MM.1S (cell line): ENCODE data around the gene SMPD2.

Source experiments
- EZH2 ChIP-seq: fragments of 300-600 bp; sonication (generic); optimal IDR thresholded peaks from 2 replicates; pipeline ENCODE3; 2017; ENCODE audit warnings: low read depth, mild to moderate bottlenecking, antibody characterized with exemption, low read length, mixed read lengths
- EZH2phosphoT487 ChIP-seq: fragments of 300-600 bp; sonication (generic); IDR thresholded peaks from 2 replicates; pipeline ENCODE4 v1.6.1; 2018; ENCODE audit warnings: antibody characterized with exemption, low read length
- TF ChIP-seq, protein P1 (sequence below): fragments of 300-600 bp; sonication (generic); IDR thresholded peaks from 2 replicates; pipeline ENCODE4 v1.5.1; 2016; ENCODE audit warnings: antibody characterized with exemption, low read length, mixed read lengths

DNA sequence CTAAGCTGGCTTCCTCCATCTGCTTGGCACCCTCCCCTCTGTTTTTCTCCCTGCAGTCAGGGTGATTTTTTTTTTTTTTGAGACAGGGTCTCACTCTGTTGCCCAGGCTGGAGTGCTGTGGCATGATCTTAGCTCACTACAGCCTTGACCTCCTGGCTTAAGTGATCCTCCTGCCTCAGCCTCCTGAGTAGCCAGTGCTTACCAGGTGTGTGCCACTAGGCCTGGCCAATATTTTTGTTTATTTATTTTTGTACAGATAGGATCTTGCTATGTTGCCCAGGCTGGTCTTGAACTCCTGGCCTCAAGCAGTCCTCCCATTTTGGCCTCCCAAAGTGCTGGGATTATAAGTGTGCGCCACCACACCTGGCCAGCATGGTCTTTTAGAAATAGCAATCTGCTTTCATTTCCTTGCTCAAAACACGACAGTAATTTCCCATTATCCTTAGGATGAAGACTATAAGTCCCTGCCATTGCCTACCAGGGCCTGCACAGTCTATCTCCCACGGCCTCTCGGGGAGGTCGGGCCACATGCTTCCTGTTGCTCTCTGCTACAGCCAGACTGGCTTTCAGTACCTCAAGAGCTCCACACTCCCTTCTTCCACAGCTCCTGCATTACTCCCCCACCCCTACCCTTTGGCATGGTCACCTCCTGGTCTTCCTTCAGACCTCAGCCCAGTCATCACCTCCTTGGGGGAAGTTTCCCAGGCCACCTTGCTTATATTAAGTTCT is 47.2 kb upstream of the SMPD2 start:
- TF ChIP-seq, protein P1, sequence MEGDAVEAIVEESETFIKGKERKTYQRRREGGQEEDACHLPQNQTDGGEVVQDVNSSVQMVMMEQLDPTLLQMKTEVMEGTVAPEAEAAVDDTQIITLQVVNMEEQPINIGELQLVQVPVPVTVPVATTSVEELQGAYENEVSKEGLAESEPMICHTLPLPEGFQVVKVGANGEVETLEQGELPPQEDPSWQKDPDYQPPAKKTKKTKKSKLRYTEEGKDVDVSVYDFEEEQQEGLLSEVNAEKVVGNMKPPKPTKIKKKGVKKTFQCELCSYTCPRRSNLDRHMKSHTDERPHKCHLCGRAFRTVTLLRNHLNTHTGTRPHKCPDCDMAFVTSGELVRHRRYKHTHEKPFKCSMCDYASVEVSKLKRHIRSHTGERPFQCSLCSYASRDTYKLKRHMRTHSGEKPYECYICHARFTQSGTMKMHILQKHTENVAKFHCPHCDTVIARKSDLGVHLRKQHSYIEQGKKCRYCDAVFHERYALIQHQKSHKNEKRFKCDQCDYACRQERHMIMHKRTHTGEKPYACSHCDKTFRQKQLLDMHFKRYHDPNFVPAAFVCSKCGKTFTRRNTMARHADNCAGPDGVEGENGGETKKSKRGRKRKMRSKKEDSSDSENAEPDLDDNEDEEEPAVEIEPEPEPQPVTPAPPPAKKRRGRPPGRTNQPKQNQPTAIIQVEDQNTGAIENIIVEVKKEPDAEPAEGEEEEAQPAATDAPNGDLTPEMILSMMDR, result no peak
- TF ChIP-seq EZH2 (no peak), EZH2phosphoT487 (no peak)
